K562 (cell line): ENCODE results near the gene HSD3B7. TPM values are rescaled to one million over a fixed set of nuclear protein-coding genes. Genes with fewer than 3 reads are reported as not detected.

Experiments used
- ATF3 ChIP-seq, 2 experiments: fragments of 450-650 bp in 1 of 2; sonication (generic) in 1 of 2; formaldehyde crosslinking in 1 of 2; IDR thresholded peaks in 1 of 2; conservative IDR thresholded peaks in 1 of 2; 2 replicates each; pipeline versions ENCODE4 v1.6.1 to v1.8.1; 2016 to 2023; ENCODE audit warnings: mild to moderate bottlenecking in 2 of 2, moderate library complexity in 2 of 2, inconsistent platforms in 1 of 2, missing genetic modification reagents in 1 of 2
- CXXC5 ChIP-seq: fragments of 250-450 bp; sonication (Bioruptor Pico); IDR thresholded peaks from 2 replicates; pipeline ENCODE4 v1.8.0; 2022; ENCODE audit warnings: inconsistent platforms, mild to moderate bottlenecking, moderate library complexity
- E2F8 ChIP-seq: fragments of 450-650 bp; IDR thresholded peaks from 2 replicates; pipeline ENCODE4 v1.7.1; 2018; ENCODE audit warnings: mild to moderate bottlenecking, low read depth; ENCODE audit not compliant: partially characterized antibody
- JUN ChIP-seq, 2 experiments: sonication (generic) in 1 of 2; formaldehyde crosslinking in 1 of 2; IDR thresholded peaks; 2 replicates each; pipeline versions ENCODE4 v1.6.1 to v1.8.0; 2012 to 2022; ENCODE audit warnings: borderline replicate concordance in 2 of 2, mild to moderate bottlenecking in 2 of 2, improper control_type of control experiment in 1 of 2, low read depth in 1 of 2, low read length in 1 of 2, missing genetic modification reagents in 1 of 2
- KAT2B ChIP-seq: IDR thresholded peaks from one replicate; pipeline ENCODE4 v1.6.1; 2012; ENCODE audit warnings: low read depth, mild to moderate bottlenecking, control low read depth, inconsistent platforms, low read length, moderate library complexity
- NCOA2 ChIP-seq, 2 experiments: fragments of 450-650 bp; IDR thresholded peaks; 2 replicates each; pipeline ENCODE4 v1.6.1; 2018; ENCODE audit warnings: mild to moderate bottlenecking in 2 of 2, moderate library complexity in 1 of 2; ENCODE audit not compliant: partially characterized antibody in 2 of 2
- SNIP1 ChIP-seq: fragments of 450-650 bp; IDR thresholded peaks from 2 replicates; pipeline ENCODE4 v1.7.1; 2017; ENCODE audit warnings: low read depth, mild to moderate bottlenecking
- SRSF9 ChIP-seq: fragments of 200-400 bp; formaldehyde crosslinking; IDR thresholded peaks from 2 replicates; pipeline ENCODE4 v1.6.1; 2017; ENCODE audit warnings: low read depth, low read length, borderline replicate concordance
- TAL1 ChIP-seq: fragments of 450-650 bp; IDR thresholded peaks from 2 replicates; pipeline ENCODE4 v1.6.1; 2016; ENCODE audit warnings: mild to moderate bottlenecking
- TCFL5 ChIP-seq: fragments of 250-450 bp; sonication (Bioruptor Pico); conservative IDR thresholded peaks from 2 replicates; pipeline ENCODE4 v1.6.1; 2021; ENCODE audit warnings: mild to moderate bottlenecking, moderate library complexity, matching md5 sums
- THRB ChIP-seq: fragments of 450-650 bp; formaldehyde crosslinking; conservative IDR thresholded peaks from 2 replicates; pipeline ENCODE4 v1.4.0; 2022; ENCODE audit warnings: mild to moderate bottlenecking, missing genetic modification characterization
- TOE1 ChIP-seq, 2 experiments: fragments of 450-650 bp in 1 of 2; sonication (generic) in 1 of 2; formaldehyde crosslinking in 1 of 2; IDR thresholded peaks; 2 replicates each; pipeline versions ENCODE4 v1.7.1 to v1.8.0; 2016 to 2022; ENCODE audit warnings: borderline replicate concordance in 2 of 2, mild to moderate bottlenecking in 2 of 2, antibody characterized with exemption in 1 of 2, inconsistent platforms in 1 of 2, low read depth in 1 of 2, missing genetic modification reagents in 1 of 2, moderate library complexity in 1 of 2
- ZNF134 ChIP-seq: fragments of 250-450 bp; sonication (Bioruptor Pico); conservative IDR thresholded peaks from 2 replicates; pipeline ENCODE4 v1.4.0; 2020
- ZNF184 ChIP-seq: sonication (generic); formaldehyde crosslinking; IDR thresholded peaks from 2 replicates; pipeline ENCODE4 v1.5.0; 2020; ENCODE audit warnings: missing genetic modification reagents
- ZNF354B ChIP-seq: fragments of 250-450 bp; sonication (Bioruptor Pico); IDR thresholded peaks from 2 replicates; pipeline ENCODE4 v1.4.0; 2020
- ZNF75A ChIP-seq: fragments of 450-650 bp; formaldehyde crosslinking; IDR thresholded peaks from 2 replicates; pipeline ENCODE4 v1.4.0; 2020; ENCODE audit warnings: mild to moderate bottlenecking
- polyA plus RNA-seq, 8 experiments: library from polyadenylated mRNA; depleted of rRNA in 4 of 8; stranded (reverse) in 5 of 8; unstranded in 3 of 8; fragments of >200 nt; fragmentation: Nextera tagmentation in 2 of 8; fragmentation: Illumina TruSeq in 1 of 8; extraction: Ambion mirVana in 2 of 8; extraction: Trizol in 1 of 8; gene quantifications; 2 replicates each; pipeline versions ENCODE4 v1.2.1 to v1.2.3, GENCODE V29; 2011 to 2014; ENCODE audit warnings: inconsistent platforms in 1 of 8, missing spikeins in 1 of 8
- total RNA-seq, 7 experiments: library from RNA; depleted of rRNA in 6 of 7; stranded (reverse); fragments of >200 nt in 6 of 7; fragmentation: Illumina TruSeq in 2 of 7; extraction: Trizol in 2 of 7; gene quantifications; 2 replicates each; pipeline versions ENCODE4 v1.2.1 to v1.2.3, GENCODE V29; 2011 to 2021; ENCODE audit warnings: low replicate concordance in 1 of 7
- TF ChIP-seq, protein P1 (sequence below): fragments of 450-650 bp; IDR thresholded peaks from 2 replicates; pipeline ENCODE4 v1.6.1; 2018; ENCODE audit warnings: mild to moderate bottlenecking, low read depth; ENCODE audit not compliant: partially characterized antibody
- TF ChIP-seq, protein P2 (sequence below): fragments of 250-450 bp; sonication (Bioruptor Pico); IDR thresholded peaks from 2 replicates; pipeline ENCODE4 v1.5.1; 2021; ENCODE audit warnings: mild to moderate bottlenecking

The HSD3B7 gene
- total and polyA plus RNA-seq, 9 of the 15 experiments (the other 6 are each of a cell fraction or from before 2014, with no cell fraction given): 5.4 to 49.1 (median 23.0) TPM

DNA sequence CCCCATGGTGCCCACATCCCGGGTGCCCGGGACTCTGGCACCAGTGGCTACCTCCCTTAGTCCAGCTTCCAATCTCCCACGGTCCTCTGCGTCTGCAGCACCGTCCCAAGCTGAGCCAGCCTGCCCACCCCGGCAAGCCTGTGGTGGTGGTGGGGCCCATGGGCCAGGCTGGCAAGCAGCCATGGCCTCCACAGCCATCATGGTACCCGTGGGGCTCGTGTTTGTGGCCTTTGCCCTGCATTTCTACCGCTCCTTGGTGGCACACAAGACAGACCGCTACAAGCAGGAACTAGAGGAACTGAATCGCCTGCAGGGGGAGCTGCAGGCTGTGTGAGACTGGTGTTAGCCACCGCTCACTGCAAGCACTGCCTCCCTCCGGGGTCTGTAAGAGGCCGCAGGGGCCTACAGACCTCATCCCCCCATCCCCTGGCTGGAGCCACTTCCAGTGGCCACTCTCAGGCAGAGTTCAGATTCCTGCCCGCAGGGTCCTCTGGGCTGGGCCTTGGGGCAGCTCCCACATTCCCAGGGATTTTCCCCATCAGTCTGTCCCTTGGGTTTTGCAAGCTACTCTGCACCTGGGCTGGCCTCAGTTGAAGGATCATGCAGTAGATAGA lies 31.4 kb upstream of the HSD3B7 start (continued):
- TF ChIP-seq KAT2B (no peak), E2F8 (no peak), SNIP1 (no peak), THRB (CRISPR knock-in tag) (no peak), ZNF354B (CRISPR knock-in tag) (no peak), JUN (IDR thresholded peaks at IDR 0.05; ENCODE audit: borderline replicate concordance, low read depth, low read length) (no peak), JUN (CRISPR knock-in tag; IDR thresholded peaks at IDR 0.05; ENCODE audit: borderline replicate concordance) (no peak), TCFL5 (no peak), ZNF134 (CRISPR knock-in tag) (no peak), ATF3 (IDR thresholded peaks at IDR 0.05) (no peak), ATF3 (CRISPR knock-in tag; conservative IDR thresholded peaks at IDR 0.05) (no peak), ZNF75A (CRISPR knock-in tag) (no peak), NCOA2 (IDR thresholded peaks at IDR 0.05; ENCODE audit: partially characterized antibody in 2 of 2) (no peak), CXXC5 (CRISPR knock-in tag) (0 out of 2 replicates have a peak, but pooled peaks have one; percentile 35), TAL1 (no peak), SRSF9 (no peak), TOE1 (IDR thresholded peaks at IDR 0.05; ENCODE audit: borderline replicate concordance) (no peak), TOE1 (CRISPR knock-in tag; IDR thresholded peaks at IDR 0.05; ENCODE audit: borderline replicate concordance, low read depth) (no peak), ZNF184 (CRISPR knock-in tag) (no peak)
- TF ChIP-seq, protein P1, sequence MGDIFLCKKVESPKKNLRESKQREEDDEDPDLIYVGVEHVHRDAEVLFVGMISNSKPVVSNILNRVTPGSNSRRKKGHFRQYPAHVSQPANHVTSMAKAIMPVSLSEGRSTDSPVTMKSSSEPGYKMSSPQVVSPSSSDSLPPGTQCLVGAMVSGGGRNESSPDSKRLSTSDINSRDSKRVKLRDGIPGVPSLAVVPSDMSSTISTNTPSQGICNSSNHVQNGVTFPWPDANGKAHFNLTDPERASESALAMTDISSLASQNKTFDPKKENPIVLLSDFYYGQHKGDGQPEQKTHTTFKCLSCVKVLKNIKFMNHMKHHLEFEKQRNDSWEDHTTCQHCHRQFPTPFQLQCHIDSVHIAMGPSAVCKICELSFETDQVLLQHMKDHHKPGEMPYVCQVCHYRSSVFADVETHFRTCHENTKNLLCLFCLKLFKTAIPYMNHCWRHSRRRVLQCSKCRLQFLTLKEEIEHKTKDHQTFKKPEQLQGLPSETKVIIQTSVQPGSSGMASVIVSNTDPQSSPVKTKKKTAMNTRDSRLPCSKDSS: no peak
- TF ChIP-seq, protein P2, sequence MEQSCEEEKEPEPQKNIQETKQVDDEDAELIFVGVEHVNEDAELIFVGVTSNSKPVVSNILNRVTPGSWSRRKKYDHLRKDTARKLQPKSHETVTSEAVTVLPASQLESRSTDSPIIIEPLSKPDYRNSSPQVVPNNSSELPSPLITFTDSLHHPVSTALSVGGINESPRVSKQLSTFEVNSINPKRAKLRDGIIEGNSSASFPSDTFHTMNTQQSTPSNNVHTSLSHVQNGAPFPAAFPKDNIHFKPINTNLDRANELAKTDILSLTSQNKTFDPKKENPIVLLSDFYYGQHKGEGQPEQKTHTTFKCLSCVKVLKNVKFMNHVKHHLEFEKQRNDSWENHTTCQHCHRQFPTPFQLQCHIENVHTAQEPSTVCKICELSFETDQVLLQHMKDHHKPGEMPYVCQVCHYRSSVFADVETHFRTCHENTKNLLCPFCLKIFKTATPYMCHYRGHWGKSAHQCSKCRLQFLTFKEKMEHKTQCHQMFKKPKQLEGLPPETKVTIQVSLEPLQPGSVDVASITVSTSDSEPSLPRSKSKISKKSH (CRISPR knock-in tag): no peak
